ENCODE results near the gene DBH. TPM values are rescaled to one million over a fixed set of nuclear protein-coding genes. Genes with fewer than 3 reads are reported as not detected.

Gene DBH
- polyA plus RNA-seq, 3 donors, result not detected

- no peaks in the 10 kb centered on the region for H3K79me2 ChIP-seq (ENCODE audit: insufficient read depth, low read length)
- H3K36me3 ChIP-seq (replicated peaks in 1 of 2; ENCODE audit: control insufficient read depth in 1 of 2, insufficient read depth in 2 of 2, low read length in 2 of 2), result no peaks in the 10 kb centered on the region
- H3K9me3 ChIP-seq (replicated peaks in 1 of 2; ENCODE audit: control insufficient read depth in 1 of 2, insufficient read depth in 1 of 2, low read length in 2 of 2), result no peaks in the 10 kb centered on the region
- H2AFZ ChIP-seq (ENCODE audit: insufficient read depth, low read depth, low read length, poor library complexity, severe bottlenecking), result no peak overlapping the region
- Mint-ChIP-seq H3K27ac (no peak overlapping the region), H3K36me3 (no peaks in the 10 kb centered on the region), H3K9me3 (no peaks in the 10 kb centered on the region), H3K27me3 (ENCODE audit: low read depth in 3 of 3) (peaks cover 0 to 3% (median 2%) of the 10 kb centered on the region in 3 donors), H3K4me1 (no peaks in the 10 kb centered on the region), H3K4me3 (no peak overlapping the region)
- no peak overlapping the region for H3K4me3 ChIP-seq (replicated peaks in 1 of 3; ENCODE audit: low read depth in 2 of 3, low read length in 3 of 3)
- no peaks in the 10 kb centered on the region for H3K27me3 ChIP-seq (ENCODE audit: control insufficient read depth in 2 of 2, insufficient read depth in 2 of 2, low read length in 2 of 2)
- no peaks in the 10 kb centered on the region for H3K4me1 ChIP-seq (ENCODE audit: control insufficient read depth in 1 of 2, insufficient read depth in 2 of 2, low read length in 2 of 2)
- DNase-seq, result no peak
- WGBS (ENCODE audit: insufficient coverage), result 91% methylated on average over 19 of the region's 24 CpGs
- no peak overlapping the region for H3K4me2 ChIP-seq (replicated peaks; ENCODE audit: extremely low read depth, low read length, poor library complexity, severe bottlenecking)
- no peaks in the 10 kb centered on the region for H4K20me1 ChIP-seq (ENCODE audit: insufficient read depth, low read length)
- H3K27ac ChIP-seq (ENCODE audit: low read depth in 1 of 2, low read length in 2 of 2), result no peak overlapping the region
- no peak overlapping the region for H3K9ac ChIP-seq (ENCODE audit: insufficient read depth, low read length, poor library complexity, severe bottlenecking)
- TF ChIP-seq CTCF (IDR thresholded peaks at IDR 0.05), result no peak
- intact Hi-C loops (cut with micrococcal nuclease), result no loop called here
Measured at GRCh38 chr9:133686642-133687575, 50.7 kb downstream of the DBH start.

GRCh38 chr9:133687856-133688761 is 51.9 kb downstream of the DBH start:
- Histone ChIP-seq H3K27me3 (ENCODE audit: control insufficient read depth in 2 of 2, insufficient read depth in 2 of 2, low read length in 2 of 2) (no peaks in the 10 kb centered on the region), H3K36me3 (replicated peaks in 1 of 2; ENCODE audit: control insufficient read depth in 1 of 2, insufficient read depth in 2 of 2, low read length in 2 of 2) (no peaks in the 10 kb centered on the region), H3K27ac (ENCODE audit: low read depth in 1 of 2, low read length in 2 of 2) (no peak overlapping the region), H2AFZ (ENCODE audit: insufficient read depth, low read depth, low read length, poor library complexity, severe bottlenecking) (no peak overlapping the region), H3K4me3 (replicated peaks in 1 of 3; ENCODE audit: low read depth in 2 of 3, low read length in 3 of 3) (no peak overlapping the region), H3K9ac (ENCODE audit: insufficient read depth, low read length, poor library complexity, severe bottlenecking) (no peak overlapping the region), H3K4me1 (ENCODE audit: control insufficient read depth in 1 of 2, insufficient read depth in 2 of 2, low read length in 2 of 2) (no peaks in the 10 kb centered on the region), H3K79me2 (ENCODE audit: insufficient read depth, low read length) (no peaks in the 10 kb centered on the region), H4K20me1 (ENCODE audit: insufficient read depth, low read length) (no peaks in the 10 kb centered on the region), H3K9me3 (replicated peaks in 1 of 2; ENCODE audit: control insufficient read depth in 1 of 2, insufficient read depth in 1 of 2, low read length in 2 of 2) (no peaks in the 10 kb centered on the region), H3K4me2 (replicated peaks; ENCODE audit: extremely low read depth, low read length, poor library complexity, severe bottlenecking) (no peak overlapping the region)
- H3K4me1 Mint-ChIP-seq, result no peaks in the 10 kb centered on the region
- no peak overlapping the region for H3K27ac Mint-ChIP-seq
- no peak for DNase-seq
- 93% methylated on average over 25 of the region's 34 CpGs for WGBS (ENCODE audit: insufficient coverage)
- no peaks in the 10 kb centered on the region for H3K9me3 Mint-ChIP-seq
- H3K36me3 Mint-ChIP-seq, result no peaks in the 10 kb centered on the region
- H3K27me3 Mint-ChIP-seq (ENCODE audit: low read depth in 3 of 3), result peaks cover 0 to 2% (median 2%) of the 10 kb centered on the region in 3 donors
- no peak overlapping the region for H3K4me3 Mint-ChIP-seq
- intact Hi-C loops (cut with micrococcal nuclease), result no loop called here
- no peak for TF ChIP-seq CTCF (IDR thresholded peaks at IDR 0.05)

Measured in CD14-positive monocyte (primary cell).